GM03348 (cell line): ENCODE data around the gene ZNF681.
"Not testable (repeated sequence)": the region's sequence is repeated elsewhere in the genome, so short reads cannot be mapped to it uniquely, and the experiment has no call there.

ENCODE experiments used
- DNase-seq: peaks from one replicate; pipeline ENCODE4 v3.0.0; 2012; ENCODE audit warnings: low spot score

ZNF681 gene

GRCh38 chr19:23758187-23759074, at the start of gene ZNF681:
TSS of gene ZNF681 (minus strand) at chr19:23758891. CDS start at chr19:23758749, 142 bp downstream.
- DNase-seq: peak; percentile 92

- no peak for DNase-seq
These were observed 46.0 kb upstream of the ZNF681 start for GRCh38 chr19:23804676-23805075.

- no peak for DNase-seq
These were observed 43.6 kb upstream of the ZNF681 start for GRCh38 chr19:23802290-23802689.

GRCh38 chr19:23801803-23802202, 43.1 kb upstream of the ZNF681 start:
- no peak for DNase-seq

GRCh38 chr19:23800868-23801267, 42.2 kb upstream of the ZNF681 start:
- no peak for DNase-seq

- DNase-seq: no peak
These were observed 41.6 kb upstream of the ZNF681 start for GRCh38 chr19:23800271-23800670.

- DNase-seq: no peak
These were observed 40.6 kb upstream of the ZNF681 start for GRCh38 chr19:23799321-23799720.

GRCh38 chr19:23795462-23795861, 36.8 kb upstream of the ZNF681 start:
- no peak for DNase-seq

- no peak for DNase-seq
These were observed 34.1 kb upstream of the ZNF681 start for GRCh38 chr19:23792784-23793183.

GRCh38 chr19:23790641-23791488, 32.2 kb upstream of the ZNF681 start:
- no peak for DNase-seq

- no peak for DNase-seq
These were observed 30.6 kb upstream of the ZNF681 start for GRCh38 chr19:23789246-23789645.

GRCh38 chr19:23788411-23788810, 29.7 kb upstream of the ZNF681 start:
- no peak for DNase-seq

GRCh38 chr19:23787106-23787505, 28.4 kb upstream of the ZNF681 start:
- no peak for DNase-seq

GRCh38 chr19:23785982-23786381, 27.3 kb upstream of the ZNF681 start:
- no peak for DNase-seq

- DNase-seq: no peak
These were observed 25.6 kb upstream of the ZNF681 start for GRCh38 chr19:23784274-23784673.

- no peak for DNase-seq
These were observed 24.9 kb upstream of the ZNF681 start for GRCh38 chr19:23783636-23784035.

- DNase-seq: no peak
These were observed 21.0 kb upstream of the ZNF681 start for GRCh38 chr19:23779645-23780044.

- DNase-seq: no peak
These were observed 19.9 kb upstream of the ZNF681 start for GRCh38 chr19:23778566-23778965.

- not testable (repeated sequence) for DNase-seq
These were observed 19.3 kb upstream of the ZNF681 start for GRCh38 chr19:23778036-23778435.

- no peak for DNase-seq
These were observed 18.5 kb upstream of the ZNF681 start for GRCh38 chr19:23777216-23777615.

- DNase-seq: no peak
These were observed 18.0 kb upstream of the ZNF681 start for GRCh38 chr19:23776507-23777205.

- no peak for DNase-seq
These were observed 15.9 kb upstream of the ZNF681 start for GRCh38 chr19:23774524-23774971.
